GM12892 (cell line): ENCODE measurements around the gene PHF10.

Experiments
- POLR2A ChIP-seq: IDR thresholded peaks from 2 replicates; pipeline ENCODE4 v1.6.1; 2011; ENCODE audit warnings: low read depth, low read length, control low read depth
- TAF1 ChIP-seq: IDR thresholded peaks from 2 replicates; pipeline ENCODE4 v1.6.1; 2011; ENCODE audit warnings: low read depth, mild to moderate bottlenecking, control low read depth, low read length, borderline replicate concordance

DNA sequence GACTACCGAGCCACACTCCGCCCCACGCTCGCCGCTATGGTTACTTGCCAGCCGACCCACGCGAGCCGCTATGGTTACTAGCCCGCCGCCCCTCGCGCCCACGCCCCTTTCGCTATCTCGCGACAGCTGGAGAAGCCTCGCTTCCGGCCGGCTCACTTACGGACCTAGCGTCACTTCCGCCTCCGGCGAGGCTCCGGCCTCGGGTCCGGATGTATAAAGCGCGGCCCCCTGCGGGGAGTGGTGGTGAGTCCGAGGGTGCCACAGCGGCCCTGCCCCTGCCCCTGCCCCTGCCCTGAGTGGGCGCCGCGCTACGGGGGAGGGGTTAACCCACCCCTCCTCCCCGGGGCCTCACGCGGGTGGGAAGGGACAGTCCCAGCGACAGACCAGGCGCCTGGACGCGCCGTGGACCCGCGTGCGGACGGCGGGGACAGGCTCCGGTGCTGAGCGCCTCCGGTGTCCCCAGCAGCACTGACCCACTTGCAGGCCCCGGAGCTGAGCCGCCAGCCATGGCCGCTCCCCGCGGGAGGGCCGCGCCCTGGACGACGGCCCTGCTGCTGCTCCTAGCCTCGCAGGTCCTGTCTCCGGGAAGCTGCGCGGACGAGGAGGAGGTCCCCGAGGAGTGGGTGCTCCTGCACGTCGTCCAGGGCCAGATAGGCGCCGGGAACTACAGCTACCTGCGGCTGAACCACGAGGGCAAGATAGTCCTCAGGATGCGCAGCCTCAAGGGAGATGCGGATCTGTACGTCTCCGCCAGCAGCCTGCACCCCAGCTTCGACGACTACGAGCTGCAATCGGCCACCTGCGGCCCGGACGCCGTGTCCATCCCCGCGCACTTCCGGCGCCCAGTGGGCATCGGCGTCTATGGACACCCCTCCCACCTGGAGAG is 22.1 kb downstream of the PHF10 start, which contains the start of the genes C6orf120 and WDR27:
- peak; percentile 70; the same call in 1 of the 2 replicates for TF ChIP-seq TAF1
- TF ChIP-seq POLR2A: peak; percentile 93
